AG10803 (cell line): ENCODE results near the gene ABCC6.
"Not testable (repeated sequence)": the region's sequence is repeated elsewhere in the genome, so short reads cannot be mapped to it uniquely, and the experiment has no call there.

Source experiments
- DNase-seq: peaks from one replicate; pipeline ENCODE4 v3.0.0; 2010; ENCODE audit warnings: low read depth
- H3K4me3 ChIP-seq: 2 replicates; pipeline ENCODE4 v1.5.1; 2011; ENCODE audit warnings: mild to moderate bottlenecking, low read length, control low read depth
- TF ChIP-seq, protein P1 (sequence below): conservative IDR thresholded peaks from 2 replicates; pipeline ENCODE4 v1.5.1; 2011; ENCODE audit warnings: mild to moderate bottlenecking, low read length, control low read depth, inconsistent platforms

ABCC6 gene

DNA sequence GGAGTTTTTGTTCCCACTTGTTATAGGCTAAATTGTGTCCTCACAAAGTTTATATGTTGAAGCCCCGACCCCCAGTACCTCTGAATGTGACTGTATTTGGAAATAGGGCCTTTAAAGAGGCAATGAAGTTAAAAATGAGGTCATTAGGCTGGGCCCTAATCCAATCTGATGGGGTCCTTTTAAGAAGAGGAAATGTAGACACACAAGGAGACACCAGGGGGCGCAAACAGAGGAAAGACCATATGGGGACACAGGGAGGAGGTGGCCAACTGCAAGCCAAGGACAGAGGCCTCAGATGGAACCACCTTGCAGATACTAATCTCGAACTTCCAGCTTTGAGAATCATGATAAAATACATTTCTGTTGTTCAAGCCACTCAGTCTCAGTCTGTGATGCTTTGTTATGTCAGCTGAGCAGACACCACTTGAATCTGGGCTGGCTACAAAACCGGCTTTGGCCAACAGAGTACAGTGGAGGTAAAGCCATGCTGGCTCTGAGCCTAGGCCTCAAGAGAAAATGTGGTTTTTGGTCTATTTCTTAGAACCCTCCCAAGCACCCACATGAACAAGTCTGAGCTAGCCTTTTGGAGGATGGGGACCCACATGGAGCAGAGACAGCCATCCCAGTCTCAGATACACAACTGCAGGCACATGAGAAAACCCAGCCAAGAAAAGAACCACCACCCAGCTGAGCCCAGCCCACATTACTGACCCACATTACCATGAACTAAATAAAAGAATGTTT lies 20.7 kb downstream of the ABCC6 start:
- peak; percentile 57 for DNase-seq
- H3K4me3 ChIP-seq, result not testable (repeated sequence)
- TF ChIP-seq, protein P1, sequence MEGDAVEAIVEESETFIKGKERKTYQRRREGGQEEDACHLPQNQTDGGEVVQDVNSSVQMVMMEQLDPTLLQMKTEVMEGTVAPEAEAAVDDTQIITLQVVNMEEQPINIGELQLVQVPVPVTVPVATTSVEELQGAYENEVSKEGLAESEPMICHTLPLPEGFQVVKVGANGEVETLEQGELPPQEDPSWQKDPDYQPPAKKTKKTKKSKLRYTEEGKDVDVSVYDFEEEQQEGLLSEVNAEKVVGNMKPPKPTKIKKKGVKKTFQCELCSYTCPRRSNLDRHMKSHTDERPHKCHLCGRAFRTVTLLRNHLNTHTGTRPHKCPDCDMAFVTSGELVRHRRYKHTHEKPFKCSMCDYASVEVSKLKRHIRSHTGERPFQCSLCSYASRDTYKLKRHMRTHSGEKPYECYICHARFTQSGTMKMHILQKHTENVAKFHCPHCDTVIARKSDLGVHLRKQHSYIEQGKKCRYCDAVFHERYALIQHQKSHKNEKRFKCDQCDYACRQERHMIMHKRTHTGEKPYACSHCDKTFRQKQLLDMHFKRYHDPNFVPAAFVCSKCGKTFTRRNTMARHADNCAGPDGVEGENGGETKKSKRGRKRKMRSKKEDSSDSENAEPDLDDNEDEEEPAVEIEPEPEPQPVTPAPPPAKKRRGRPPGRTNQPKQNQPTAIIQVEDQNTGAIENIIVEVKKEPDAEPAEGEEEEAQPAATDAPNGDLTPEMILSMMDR, result peak; percentile 40

DNA sequence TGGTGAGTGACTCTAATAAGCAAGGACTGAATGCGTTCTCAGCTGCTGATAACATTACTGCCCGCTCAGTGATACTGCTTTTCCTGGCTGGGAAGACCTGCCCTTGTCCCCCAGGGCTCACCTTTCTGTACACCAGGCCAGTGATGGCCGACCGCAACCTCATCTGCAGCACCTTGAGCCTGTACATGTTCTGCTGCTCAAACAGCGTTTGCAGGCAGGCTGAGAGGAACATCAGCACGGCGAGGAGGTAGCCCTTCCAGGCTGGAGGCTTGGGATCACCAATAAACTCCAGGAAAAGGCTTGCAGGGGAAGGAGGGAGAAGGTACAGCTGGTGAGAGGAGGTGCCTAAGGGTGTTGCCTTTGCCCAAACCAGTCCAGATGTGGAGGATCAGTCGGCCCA lies 21.4 kb downstream of the ABCC6 start:
- not testable (repeated sequence) for H3K4me3 ChIP-seq, DNase-seq

DNA sequence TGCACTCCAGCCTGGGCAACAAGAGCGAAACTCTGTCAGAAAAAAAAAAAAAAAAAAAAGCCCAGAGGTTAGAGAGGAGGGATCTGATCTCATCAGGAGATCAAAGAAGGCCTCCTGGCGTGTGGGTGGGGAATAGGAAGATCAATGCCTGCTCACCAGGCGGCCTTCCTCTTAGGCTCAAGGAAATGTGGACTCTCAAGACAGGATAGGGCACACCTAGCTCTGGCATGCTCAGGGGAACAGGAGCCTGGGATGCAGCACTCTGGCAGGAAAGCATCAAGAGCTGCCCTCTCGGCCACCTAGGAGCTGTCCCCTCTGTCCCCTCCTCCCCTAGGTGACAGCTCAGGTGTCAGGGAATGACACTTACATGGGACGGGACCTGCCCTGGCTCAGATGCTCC lies 22.9 kb downstream of the ABCC6 start:
- DNase-seq, H3K4me3 ChIP-seq: not testable (repeated sequence)

DNA sequence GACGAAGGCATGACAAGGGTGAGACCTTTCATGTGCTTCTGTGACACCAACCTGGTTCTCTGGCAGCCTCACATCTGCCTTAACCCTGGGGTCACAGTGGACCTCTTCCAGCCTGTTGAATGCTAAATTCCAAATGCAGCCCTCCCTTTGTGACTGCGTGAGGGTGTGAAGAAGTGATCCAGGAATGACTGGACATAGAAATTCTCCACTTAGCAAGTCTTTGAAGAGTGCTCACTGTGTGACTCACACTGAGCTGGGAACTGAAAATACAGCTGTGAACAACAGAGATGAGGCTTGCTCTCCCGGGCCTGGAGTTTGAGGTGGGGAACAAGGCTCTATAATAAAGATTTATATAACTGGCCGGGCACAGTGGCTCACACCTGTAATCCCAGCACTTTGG lies 23.9 kb downstream of the ABCC6 start:
- peak; percentile 59 for DNase-seq

DNA sequence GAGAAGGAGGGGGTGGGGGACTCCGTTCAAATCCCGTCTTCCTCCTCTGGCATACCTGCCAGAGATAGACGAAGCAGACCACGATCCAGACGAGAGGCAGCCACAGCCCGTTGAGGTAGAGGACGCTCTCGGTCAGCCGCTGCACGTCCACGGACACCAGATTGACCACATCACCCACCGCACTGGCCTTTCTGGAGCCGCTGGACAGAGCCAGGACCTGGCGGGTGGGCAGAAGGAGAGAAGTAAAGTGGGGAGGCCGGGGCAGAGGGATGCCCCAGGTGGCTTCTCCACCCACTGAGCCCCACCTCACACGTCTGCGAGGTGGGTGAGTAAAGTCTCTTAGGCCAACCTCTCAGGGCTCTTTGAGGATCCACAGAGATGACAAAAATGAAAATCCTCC lies 25.3 kb downstream of the ABCC6 start:
- no peak for DNase-seq
- no peak overlapping the region for H3K4me3 ChIP-seq
- TF ChIP-seq, protein P1, result no peak

More for the DNA sequence above, 23.9 kb downstream of the ABCC6 start:
- not testable (repeated sequence) for H3K4me3 ChIP-seq

DNA sequence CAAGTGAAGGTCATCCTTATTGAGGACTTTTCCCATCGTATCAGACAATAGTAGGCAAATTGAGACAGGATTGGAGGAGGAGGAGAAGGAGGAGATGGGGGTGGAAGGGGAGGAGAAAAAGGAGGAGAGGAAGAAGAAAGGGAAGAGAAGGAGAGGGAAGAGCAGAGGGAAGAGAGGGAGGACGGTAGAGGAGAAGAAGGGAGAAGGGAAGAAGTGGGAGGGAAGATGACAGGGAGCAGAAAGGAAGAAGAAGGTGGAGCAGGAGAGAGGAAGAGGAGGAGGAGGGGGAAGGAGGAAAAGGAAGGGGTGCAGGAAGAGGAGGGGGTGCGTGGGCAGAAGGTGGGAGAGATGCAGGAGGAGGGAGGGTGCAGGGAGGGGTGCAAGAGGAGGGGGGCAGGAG lies 26.0 kb downstream of the ABCC6 start:
- H3K4me3 ChIP-seq, result no peak overlapping the region
- DNase-seq, result no peak
- TF ChIP-seq, protein P1, result no peak

DNA sequence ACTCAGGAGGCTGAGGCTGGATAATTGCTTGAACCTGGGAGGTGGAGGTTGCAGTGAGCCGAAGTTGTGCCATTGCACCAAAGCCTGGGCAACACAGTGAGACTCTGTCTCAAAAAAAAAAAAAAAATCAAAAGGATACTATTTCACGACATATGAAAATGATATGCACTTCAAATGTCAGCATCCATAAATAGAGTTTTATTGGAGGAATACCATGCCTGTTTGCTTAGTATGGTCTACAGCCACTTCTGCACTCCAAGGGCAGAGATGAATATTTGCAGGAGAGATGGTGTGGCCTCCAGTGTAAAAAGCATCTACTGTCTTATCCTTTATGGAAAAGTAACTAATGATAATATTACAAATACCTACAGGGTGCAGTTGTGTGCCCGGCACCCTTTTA lies 27.2 kb downstream of the ABCC6 start:
- TF ChIP-seq, protein P1, result no peak
- DNase-seq, result no peak
- no peak overlapping the region for H3K4me3 ChIP-seq

DNA sequence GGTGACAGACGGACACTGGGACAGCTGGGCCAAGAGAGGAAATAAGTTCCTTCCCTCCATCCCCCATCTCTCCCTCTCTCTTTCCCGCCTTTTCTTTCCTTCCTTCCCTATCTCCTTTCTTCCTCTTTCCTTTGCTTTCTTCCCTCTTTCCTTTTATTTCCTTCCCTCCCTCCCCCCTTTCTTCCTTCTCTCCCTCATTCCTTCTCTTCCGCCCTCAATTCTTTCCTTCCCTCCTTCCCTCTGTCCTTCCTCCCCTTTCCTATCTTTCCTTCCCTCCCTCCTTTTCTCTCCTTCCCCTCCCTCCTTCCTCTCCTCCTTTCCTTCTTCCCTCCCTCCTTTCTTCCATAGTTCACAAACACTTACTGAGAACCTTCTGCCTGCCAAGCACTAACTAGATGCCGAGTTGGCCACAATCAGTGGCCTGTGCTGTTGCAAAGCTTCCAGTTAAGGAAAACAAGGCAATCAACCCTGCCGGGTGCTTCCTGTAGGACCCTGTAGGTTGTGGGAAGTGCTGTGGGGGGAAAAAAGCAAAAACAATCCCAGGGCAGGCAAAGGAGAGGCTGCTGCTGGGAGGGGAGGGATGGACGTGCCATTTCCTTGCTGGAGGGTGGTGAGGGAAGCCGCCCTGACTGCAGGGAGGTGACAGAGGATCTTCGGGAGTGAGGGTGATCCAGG lies 31.7 kb downstream of the ABCC6 start:
- no peak overlapping the region for H3K4me3 ChIP-seq
- TF ChIP-seq, protein P1, result no peak
- DNase-seq, result no peak

DNA sequence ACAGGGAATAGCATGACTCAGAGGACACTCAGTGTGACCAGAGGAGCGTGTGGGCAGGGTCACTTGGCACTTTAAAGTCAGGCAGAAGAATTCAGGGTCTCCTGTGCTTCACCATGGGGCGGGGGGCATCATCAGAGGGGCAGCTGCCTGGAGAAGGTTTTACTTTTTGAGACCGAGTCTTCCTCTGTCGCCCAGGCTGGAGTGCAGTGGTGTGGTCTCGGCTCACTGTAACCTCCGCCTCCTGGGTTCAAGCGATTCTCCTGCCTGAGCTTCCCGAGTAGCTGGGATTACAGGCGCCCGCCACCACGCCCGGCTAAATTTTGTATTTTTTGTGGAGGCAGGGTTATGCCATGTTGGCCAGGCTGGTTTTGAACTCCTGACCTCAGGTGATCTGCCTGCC lies 32.3 kb downstream of the ABCC6 start:
- DNase-seq, H3K4me3 ChIP-seq: not testable (repeated sequence)
